CD4-positive, alpha-beta T cell (primary cell): ENCODE measurements around the gene SAFB2. TPM values are rescaled to one million over a fixed set of nuclear protein-coding genes. Genes with fewer than 3 reads are reported as not detected.

Source experiments
- ATAC-seq: fragments of 200-7000 bp; cut with Tn5 transposase; one replicate; pipeline ENCODE4 v1.10.0; 2022; ENCODE audit warnings: mild to moderate bottlenecking; ENCODE audit not compliant: poor library complexity
- CTCF ChIA-PET: fragments of 350-600 bp; sonication (Branson Sonifier 250); formaldehyde crosslinking; loops from one replicate; lab custom pipeline; 2021; ENCODE audit warnings: antibody characterized with exemption, inconsistent platforms; lab: Charles Lee
- POLR2A ChIA-PET: fragments of 350-600 bp; sonication (Branson Sonifier 250); formaldehyde crosslinking; loops from one replicate; lab custom pipeline; 2021; ENCODE audit warnings: antibody characterized with exemption, inconsistent platforms; lab: Charles Lee
- DNase-seq, 14 experiments: peaks; one replicate each; pipeline ENCODE4 v3.0.0-alpha.2; 2013 to 2020; ENCODE audit warnings: mixed read lengths in 2 of 14
- H3K27ac ChIP-seq, 2 donors: one replicate each; pipeline versions ENCODE4 v1.5.1 to v1.7.0; 2013; ENCODE audit warnings: low read length in 2 of 2, low read depth in 1 of 2, mild to moderate bottlenecking in 1 of 2
- H3K27me3 ChIP-seq, 2 experiments: 1 replicate in 1 of 2; 2 replicates in 1 of 2; pipeline versions ENCODE4 v1.6.1 to v1.7.0; 2013; ENCODE audit warnings: low read length in 2 of 2, control low read depth in 1 of 2, mild to moderate bottlenecking in 1 of 2, moderate library complexity in 1 of 2; ENCODE audit not compliant: insufficient read depth in 2 of 2, control insufficient read depth in 1 of 2
- H3K36me3 ChIP-seq: one replicate; pipeline ENCODE4 v1.6.1; 2013; ENCODE audit warnings: low read length, control low read depth; ENCODE audit not compliant: insufficient read depth
- H3K4me1 ChIP-seq: one replicate; pipeline ENCODE4 v1.6.1; 2013; ENCODE audit warnings: low read length, control low read depth; ENCODE audit not compliant: insufficient read depth
- H3K4me3 ChIP-seq: one replicate; pipeline ENCODE4 v1.5.1; 2013; ENCODE audit warnings: mild to moderate bottlenecking, low read length, moderate library complexity
- H3K9me3 ChIP-seq, 2 experiments: 1 replicate in 1 of 2; 2 replicates in 1 of 2; pipeline versions ENCODE4 v1.6.1 to v1.7.0; 2013; ENCODE audit warnings: low read length in 2 of 2, mild to moderate bottlenecking in 2 of 2, control low read depth in 1 of 2, moderate library complexity in 1 of 2; ENCODE audit not compliant: control insufficient read depth in 1 of 2, insufficient read depth in 1 of 2
- H3K27ac Mint-ChIP-seq: one replicate; pipeline ENCODE4 v1.8.0; 2020; ENCODE audit warnings: mixed read lengths
- H3K27me3 Mint-ChIP-seq: one replicate; pipeline ENCODE4 v1.8.0; 2021; ENCODE audit warnings: mixed read lengths
- H3K36me3 Mint-ChIP-seq: one replicate; pipeline ENCODE4 v1.8.0; 2021; ENCODE audit warnings: low read depth, mixed read lengths
- H3K4me1 Mint-ChIP-seq: one replicate; pipeline ENCODE4 v1.8.0; 2021; ENCODE audit warnings: low read depth, mixed read lengths
- H3K4me3 Mint-ChIP-seq: one replicate; pipeline ENCODE4 v1.8.0; 2020; ENCODE audit warnings: mild to moderate bottlenecking, mixed read lengths
- H3K9me3 Mint-ChIP-seq: one replicate; pipeline ENCODE4 v1.8.0; 2020; ENCODE audit warnings: mixed read lengths
- intact Hi-C, 2 experiments: fragments of 100-400 bp; cut with DNase I in 1 of 2; cut with micrococcal nuclease in 1 of 2; formaldehyde crosslinking; loops; one replicate each; pipeline versions ENCODE4 v1.15.1 to v1.9.0; 2023 to 2025; cut with DNase I, micrococcal nuclease
- total RNA-seq, 174 experiments: library from RNA in 2 of 174; stranded (reverse) in 2 of 174; gene quantifications; one replicate each; pipeline ENCODE4 v1.2.3 and lab custom pipeline; 2021 to 2026
- TF ChIP-seq, protein P1 (sequence below): fragments of 200-600 bp; IDR thresholded peaks from one replicate; pipeline ENCODE4 v1.8.0; 2022; ENCODE audit warnings: antibody characterized with exemption, mild to moderate bottlenecking

Gene SAFB2
- total RNA-seq, 2 experiments from 2014 or later = 238 to 246 TPM

- Mint-ChIP-seq H3K4me3 (no peak overlapping the region), H3K36me3 (peaks cover 85% of the 10 kb centered on the region), H3K9me3 (no peaks in the 10 kb centered on the region), H3K27ac (no peak overlapping the region), H3K4me1 (no peaks in the 10 kb centered on the region), H3K27me3 (no peaks in the 10 kb centered on the region)
- no peaks in the 10 kb centered on the region for H3K4me1 ChIP-seq
- no peak for ATAC-seq
- intact Hi-C loops = no loop called here
- no peaks in the 10 kb centered on the region for H3K27me3 ChIP-seq
- H3K9me3 ChIP-seq = no peaks in the 10 kb centered on the region
- CTCF ChIA-PET = no interaction called here
- DNase-seq = no peak
- POLR2A ChIA-PET = no interaction called here
- no peak overlapping the region for H3K4me3 ChIP-seq
- TF ChIP-seq, protein P1, sequence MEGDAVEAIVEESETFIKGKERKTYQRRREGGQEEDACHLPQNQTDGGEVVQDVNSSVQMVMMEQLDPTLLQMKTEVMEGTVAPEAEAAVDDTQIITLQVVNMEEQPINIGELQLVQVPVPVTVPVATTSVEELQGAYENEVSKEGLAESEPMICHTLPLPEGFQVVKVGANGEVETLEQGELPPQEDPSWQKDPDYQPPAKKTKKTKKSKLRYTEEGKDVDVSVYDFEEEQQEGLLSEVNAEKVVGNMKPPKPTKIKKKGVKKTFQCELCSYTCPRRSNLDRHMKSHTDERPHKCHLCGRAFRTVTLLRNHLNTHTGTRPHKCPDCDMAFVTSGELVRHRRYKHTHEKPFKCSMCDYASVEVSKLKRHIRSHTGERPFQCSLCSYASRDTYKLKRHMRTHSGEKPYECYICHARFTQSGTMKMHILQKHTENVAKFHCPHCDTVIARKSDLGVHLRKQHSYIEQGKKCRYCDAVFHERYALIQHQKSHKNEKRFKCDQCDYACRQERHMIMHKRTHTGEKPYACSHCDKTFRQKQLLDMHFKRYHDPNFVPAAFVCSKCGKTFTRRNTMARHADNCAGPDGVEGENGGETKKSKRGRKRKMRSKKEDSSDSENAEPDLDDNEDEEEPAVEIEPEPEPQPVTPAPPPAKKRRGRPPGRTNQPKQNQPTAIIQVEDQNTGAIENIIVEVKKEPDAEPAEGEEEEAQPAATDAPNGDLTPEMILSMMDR = no peak
- H3K36me3 ChIP-seq = peaks cover 95% of the 10 kb centered on the region
- H3K27ac ChIP-seq = no peak overlapping the region
Measured at GRCh38 chr19:5655412-5655811, 32.8 kb upstream of the SAFB2 start.

- Histone ChIP-seq H3K4me3 (no peak overlapping the region), H3K9me3 (no peaks in the 10 kb centered on the region), H3K4me1 (no peaks in the 10 kb centered on the region), H3K36me3 (peaks cover 95% of the 10 kb centered on the region), H3K27me3 (no peaks in the 10 kb centered on the region), H3K27ac (no peak overlapping the region)
- DNase-seq (no peak), ATAC-seq (no peak)
- H3K4me3 Mint-ChIP-seq = no peak overlapping the region
- H3K9me3 Mint-ChIP-seq = no peaks in the 10 kb centered on the region
- TF ChIP-seq, protein P1 = no peak
- no peaks in the 10 kb centered on the region for H3K27me3 Mint-ChIP-seq
- ChIA-PET POLR2A (no interaction called here), CTCF (no interaction called here)
- H3K4me1 Mint-ChIP-seq = no peaks in the 10 kb centered on the region
- intact Hi-C loops = no loop called here
- H3K36me3 Mint-ChIP-seq = peaks cover 85% of the 10 kb centered on the region
- H3K27ac Mint-ChIP-seq = no peak overlapping the region
Measured at GRCh38 chr19:5654931-5655330, 32.4 kb upstream of the SAFB2 start.

- Mint-ChIP-seq H3K27ac (no peak overlapping the region), H3K9me3 (no peaks in the 10 kb centered on the region), H3K27me3 (no peaks in the 10 kb centered on the region), H3K4me3 (no peak overlapping the region), H3K4me1 (no peaks in the 10 kb centered on the region), H3K36me3 (peaks cover 88% of the 10 kb centered on the region)
- intact Hi-C loops = no loop called here
- Histone ChIP-seq H3K4me3 (no peak overlapping the region), H3K9me3 (no peaks in the 10 kb centered on the region), H3K36me3 (peaks cover 91% of the 10 kb centered on the region), H3K27ac (no peak overlapping the region), H3K27me3 (no peaks in the 10 kb centered on the region), H3K4me1 (no peaks in the 10 kb centered on the region)
- ATAC-seq = no peak
- POLR2A ChIA-PET = no interaction called here
- CTCF ChIA-PET = no interaction called here
- TF ChIP-seq, protein P1 = no peak
- no peak for DNase-seq
Measured at GRCh38 chr19:5652261-5652660, 29.7 kb upstream of the SAFB2 start.
